Activated CD4-positive, alpha-beta T cell treated with anti-CD3 and anti-CD28 coated beads, Interleukin-2, amount 50 U/mL, for 24 hours (primary cell): ENCODE measurements around the gene TSHZ3.

ENCODE experiments used
- DNase-seq, 2 donors: peaks; one replicate each; pipeline ENCODE4 v3.0.0-alpha.2; 2020; ENCODE audit warnings: low read depth in 1 of 2, low spot score in 1 of 2

Gene TSHZ3, protein sequence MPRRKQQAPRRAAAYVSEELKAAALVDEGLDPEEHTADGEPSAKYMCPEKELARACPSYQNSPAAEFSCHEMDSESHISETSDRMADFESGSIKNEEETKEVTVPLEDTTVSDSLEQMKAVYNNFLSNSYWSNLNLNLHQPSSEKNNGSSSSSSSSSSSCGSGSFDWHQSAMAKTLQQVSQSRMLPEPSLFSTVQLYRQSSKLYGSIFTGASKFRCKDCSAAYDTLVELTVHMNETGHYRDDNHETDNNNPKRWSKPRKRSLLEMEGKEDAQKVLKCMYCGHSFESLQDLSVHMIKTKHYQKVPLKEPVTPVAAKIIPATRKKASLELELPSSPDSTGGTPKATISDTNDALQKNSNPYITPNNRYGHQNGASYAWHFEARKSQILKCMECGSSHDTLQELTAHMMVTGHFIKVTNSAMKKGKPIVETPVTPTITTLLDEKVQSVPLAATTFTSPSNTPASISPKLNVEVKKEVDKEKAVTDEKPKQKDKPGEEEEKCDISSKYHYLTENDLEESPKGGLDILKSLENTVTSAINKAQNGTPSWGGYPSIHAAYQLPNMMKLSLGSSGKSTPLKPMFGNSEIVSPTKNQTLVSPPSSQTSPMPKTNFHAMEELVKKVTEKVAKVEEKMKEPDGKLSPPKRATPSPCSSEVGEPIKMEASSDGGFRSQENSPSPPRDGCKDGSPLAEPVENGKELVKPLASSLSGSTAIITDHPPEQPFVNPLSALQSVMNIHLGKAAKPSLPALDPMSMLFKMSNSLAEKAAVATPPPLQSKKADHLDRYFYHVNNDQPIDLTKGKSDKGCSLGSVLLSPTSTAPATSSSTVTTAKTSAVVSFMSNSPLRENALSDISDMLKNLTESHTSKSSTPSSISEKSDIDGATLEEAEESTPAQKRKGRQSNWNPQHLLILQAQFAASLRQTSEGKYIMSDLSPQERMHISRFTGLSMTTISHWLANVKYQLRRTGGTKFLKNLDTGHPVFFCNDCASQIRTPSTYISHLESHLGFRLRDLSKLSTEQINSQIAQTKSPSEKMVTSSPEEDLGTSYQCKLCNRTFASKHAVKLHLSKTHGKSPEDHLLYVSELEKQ

DNA sequence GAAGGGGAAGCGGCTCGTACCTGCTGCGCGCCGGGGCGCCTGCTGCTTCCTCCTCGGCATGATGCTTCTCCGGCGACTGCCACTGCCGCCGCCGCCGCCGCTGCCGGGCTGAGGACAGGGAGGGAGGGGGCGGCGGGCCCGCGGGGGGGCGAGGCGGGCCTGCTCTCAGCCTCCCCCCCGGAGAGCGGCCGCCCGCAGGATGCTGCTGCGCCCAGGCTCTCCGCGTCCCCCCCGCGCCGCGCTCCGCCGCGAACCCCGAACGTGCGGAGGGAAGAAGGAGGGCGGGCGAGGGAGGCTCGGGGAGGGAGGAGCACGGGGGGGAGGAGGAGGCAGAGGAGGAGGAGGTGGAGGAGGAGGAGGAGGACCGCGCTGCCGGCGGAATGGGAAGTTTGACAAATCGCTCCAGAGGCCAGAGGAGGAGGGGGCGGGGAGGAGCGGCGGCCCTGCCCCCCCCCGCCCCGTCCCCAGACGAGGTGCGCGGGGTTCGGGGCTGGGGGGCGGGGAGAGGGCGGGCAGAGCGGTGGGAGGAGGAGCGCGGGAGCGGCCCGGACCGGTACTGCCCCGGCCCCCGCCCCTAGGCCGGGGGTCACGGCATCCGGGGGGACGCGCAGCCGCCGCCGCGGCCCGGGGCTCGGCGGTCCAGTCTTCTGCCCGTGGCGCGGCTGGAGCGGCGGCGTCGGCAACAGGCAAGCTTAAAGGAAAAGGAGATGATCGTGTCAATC lies at the start of gene TSHZ3:
TSHZ3 (minus strand) TSS at position 277 of the 722 bp plus-strand sequence; CDS start at position 60, 217 bp downstream.
- no peak for DNase-seq

GRCh38 chr19:31397308-31397707 lies 48.1 kb upstream of the TSHZ3 start:
- no peak for DNase-seq

DNA sequence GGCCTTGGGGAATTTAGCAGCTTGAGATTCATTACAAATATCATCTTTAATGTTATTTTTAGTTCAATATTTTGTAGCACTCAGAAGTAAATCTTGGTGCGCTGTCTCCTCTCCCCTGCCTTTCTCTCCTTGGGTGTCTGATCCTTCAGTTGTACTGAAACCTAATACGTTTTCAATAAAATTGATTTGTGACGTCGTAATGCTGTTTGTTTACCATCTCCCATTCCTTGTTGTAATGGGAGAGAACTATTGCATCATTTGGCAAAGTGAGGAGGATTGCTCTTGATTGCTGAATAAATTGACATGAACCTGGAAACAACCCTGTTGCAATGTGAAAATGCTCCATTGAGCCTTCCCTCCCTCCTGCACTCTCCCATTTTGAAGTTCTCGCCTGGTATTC lies 43.2 kb upstream of the TSHZ3 start:
- DNase-seq, result no peak

DNA sequence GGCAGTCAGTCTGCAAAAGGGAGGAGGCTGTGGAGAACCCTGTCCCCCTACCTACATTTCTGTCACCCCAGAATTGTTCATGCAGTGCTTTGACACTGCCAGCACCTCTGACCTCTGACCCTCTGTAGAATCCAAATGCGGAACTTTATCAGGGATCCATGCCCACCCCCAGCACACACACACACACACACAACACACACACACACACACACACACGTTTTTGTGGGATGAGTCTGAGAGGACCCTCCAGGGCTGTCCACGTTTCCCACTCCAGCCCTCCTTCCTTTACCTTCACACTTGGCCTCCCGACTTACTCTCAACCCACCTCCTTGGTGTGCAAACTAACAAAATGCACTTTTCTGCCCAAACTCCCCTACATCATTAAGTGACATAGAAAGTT lies 42.3 kb upstream of the TSHZ3 start:
- no peak for DNase-seq

DNA sequence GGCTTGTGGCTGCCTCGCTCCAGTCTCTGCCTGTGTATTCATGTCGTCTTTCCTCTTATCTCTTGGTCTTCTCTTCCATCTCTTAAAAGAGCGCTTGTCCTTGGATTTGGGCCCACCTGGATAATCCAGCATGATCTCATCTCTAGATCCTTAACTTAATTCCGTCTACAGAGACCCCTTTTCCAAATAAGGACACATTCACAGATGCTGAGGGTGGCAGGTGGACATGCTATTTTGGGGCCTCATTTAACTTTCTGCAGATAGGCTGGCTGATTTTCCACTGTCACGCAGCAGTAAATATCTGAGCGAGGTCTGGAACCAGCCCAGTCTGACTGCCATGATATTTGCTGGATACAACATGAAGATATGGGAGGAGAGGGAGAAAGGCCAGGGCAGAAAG lies 41.5 kb upstream of the TSHZ3 start:
- DNase-seq, result no peak

DNA sequence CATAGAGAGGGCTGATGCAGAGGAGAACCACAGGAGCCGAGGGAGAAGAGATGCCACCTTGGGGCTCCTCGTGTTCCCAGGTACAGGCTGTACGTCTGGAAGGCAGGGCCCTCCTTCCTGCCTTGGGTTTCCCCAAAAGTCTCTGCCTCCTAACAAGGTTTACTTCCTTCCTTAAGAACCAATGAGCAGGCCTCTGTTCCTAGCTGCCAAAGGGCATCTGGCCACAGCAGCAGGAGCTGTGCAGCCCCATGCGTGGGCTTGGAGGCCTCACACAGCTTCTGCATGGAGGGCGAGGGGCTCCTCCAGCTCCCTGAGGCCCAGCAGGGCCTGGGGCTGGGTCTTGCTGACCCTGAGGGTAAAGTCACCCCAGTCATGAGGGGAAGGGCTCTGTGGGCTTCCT lies 40.6 kb upstream of the TSHZ3 start:
- DNase-seq, result no peak

- DNase-seq, result no peak
These were observed 38.6 kb upstream of the TSHZ3 start for GRCh38 chr19:31387717-31388301.

DNA sequence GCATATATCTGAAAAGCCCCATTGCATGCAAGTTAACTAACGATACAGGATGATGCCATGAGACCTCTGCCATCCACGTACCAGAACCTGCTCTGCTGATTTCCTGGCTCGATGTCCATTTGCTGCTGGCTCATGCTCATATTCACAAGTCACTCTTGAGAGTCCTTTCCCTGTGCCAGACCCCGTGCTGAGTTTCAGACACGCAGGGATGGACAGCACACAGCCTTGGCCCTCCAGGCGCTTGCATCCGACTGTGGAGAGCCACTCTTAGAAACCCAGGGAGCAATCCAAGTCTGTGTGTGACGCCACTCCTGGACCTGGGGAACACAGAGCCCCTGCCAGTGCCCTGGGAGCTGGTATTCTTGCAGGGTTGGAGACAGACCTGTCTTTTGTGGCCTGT lies 37.6 kb upstream of the TSHZ3 start:
- no peak for DNase-seq

DNA sequence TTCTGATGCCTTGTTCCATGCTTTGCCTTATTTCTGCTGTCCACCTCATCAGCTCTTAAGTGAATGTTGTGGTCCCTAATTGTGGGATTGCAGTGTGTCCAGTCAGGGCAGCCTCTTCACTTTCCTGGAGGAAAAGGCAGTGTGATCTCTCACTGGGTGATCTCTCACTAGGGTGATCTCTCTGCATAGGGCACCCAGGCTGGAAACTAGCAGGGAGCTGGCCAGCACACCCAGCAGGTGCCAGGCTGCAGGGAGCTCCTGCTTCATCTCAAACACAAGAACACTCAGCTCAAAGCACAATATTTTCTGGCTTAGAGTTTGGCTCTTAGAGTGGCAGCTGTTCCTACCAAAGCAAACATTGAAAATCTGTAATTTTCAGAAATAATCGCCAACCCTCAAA lies 36.5 kb upstream of the TSHZ3 start:
- no peak for DNase-seq

DNA sequence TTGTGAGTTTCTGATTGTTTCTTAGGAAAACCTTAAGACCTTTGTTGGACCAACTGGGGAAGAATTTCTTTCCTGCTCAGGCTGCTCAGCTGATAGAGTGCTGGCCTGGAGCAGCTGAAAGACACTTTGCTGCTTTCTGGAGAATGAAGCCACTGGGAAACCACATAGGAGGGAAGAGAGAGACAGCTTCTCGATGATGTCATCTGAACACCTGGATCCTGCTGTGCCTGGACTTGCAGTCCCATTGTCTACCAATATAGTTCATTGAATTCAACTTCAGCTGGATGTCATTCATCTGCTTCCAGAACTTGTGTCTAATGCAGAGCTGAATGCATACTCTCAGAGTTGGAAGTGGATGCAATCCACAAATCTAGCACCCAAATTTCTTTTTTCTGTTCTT lies 34.3 kb upstream of the TSHZ3 start:
- no peak for DNase-seq

DNA sequence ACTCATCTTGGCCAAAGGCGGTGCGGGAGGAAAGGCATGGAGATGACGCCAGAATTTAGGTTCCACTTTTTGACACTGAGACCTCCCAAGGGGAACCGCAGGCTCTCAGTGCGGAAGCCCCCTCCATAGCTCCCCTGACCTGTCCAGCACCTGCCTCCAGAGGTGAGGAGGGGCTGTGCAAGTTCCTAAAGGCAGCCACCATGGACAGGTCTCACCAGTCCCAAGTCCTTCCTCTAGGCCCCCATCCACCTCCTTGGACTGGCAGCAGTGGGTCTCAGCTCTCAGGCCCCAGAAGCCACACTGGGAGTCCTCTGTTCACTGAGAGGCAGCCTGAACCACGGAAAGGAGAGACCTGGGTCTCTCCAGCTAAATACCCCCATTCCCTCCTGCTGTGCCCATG lies 31.6 kb upstream of the TSHZ3 start:
- DNase-seq, result no peak

GRCh38 chr19:31378404-31378803 lies 29.2 kb upstream of the TSHZ3 start:
- DNase-seq, result no peak

- no peak for DNase-seq
These were observed 28.5 kb upstream of the TSHZ3 start for GRCh38 chr19:31377736-31378135.

GRCh38 chr19:31372246-31372781 lies 23.1 kb upstream of the TSHZ3 start:
- DNase-seq, result no peak

GRCh38 chr19:31370216-31370615 lies 21.0 kb upstream of the TSHZ3 start:
- no peak for DNase-seq

DNA sequence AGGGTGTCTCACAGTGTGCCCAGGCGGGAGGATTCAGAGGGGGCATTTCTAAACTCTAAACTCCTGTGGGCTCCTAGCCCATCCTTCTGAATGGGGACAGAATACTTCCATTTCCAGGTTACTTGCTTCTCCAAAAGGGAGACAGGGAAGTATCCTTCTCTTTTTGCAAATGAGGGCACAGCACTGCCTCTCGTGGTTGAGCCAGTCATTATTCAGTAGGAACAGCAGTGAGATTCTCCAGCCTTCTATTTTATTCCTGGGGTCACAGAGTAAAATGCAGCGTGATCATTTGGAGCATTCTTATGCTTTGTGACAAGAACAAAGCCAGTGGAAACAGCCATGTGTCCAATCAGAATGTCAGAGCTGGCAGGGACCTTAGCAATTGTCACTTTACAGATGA lies 15.7 kb upstream of the TSHZ3 start:
- no peak for DNase-seq

GRCh38 chr19:31361728-31362127 lies 12.5 kb upstream of the TSHZ3 start:
- no peak for DNase-seq

- DNase-seq, result no peak
These were observed 8.1 kb upstream of the TSHZ3 start for GRCh38 chr19:31357315-31357673.

DNA sequence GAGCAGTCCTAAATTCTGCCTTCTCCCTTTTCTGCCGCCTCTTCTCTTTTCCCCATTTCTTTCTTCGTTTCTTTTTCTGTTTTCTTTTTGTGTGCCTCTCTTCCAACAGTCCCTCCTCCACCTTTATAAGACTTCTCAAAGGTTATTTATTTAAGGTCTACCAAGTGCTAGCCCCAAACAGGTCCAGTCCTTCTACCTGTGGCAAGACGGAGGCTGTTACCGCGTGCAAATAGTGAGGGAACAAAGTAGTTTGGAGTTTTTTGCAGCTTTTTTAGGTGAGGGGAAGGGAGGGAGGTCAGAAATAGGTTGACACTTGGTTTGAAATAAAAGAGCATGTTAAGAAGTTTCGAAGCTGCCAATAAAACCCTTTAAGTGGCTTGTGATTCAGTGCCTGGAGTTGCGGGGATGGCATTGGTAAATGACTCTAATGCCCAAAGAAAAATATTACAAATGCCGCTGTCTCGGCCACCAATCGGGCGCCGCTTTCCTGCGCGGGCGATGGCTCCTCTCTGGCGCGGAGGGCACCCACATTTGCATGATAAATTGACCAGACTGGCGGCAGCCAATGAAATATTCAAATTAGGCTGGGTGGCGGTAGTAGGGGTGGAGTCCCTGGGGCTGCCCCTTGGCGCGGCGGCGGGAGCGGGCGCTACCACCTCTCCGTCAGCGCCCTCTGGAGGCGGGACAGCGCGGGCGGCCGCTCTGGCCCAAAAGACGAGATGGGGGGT lies 7.5 kb upstream of the TSHZ3 start:
- peak; percentile 33 to 36 for DNase-seq

- DNase-seq, result no peak
These were observed 6.5 kb upstream of the TSHZ3 start for GRCh38 chr19:31355665-31356289.
